ENCODE measurements around the gene ANKRD35.

ANKRD35 gene

DNA sequence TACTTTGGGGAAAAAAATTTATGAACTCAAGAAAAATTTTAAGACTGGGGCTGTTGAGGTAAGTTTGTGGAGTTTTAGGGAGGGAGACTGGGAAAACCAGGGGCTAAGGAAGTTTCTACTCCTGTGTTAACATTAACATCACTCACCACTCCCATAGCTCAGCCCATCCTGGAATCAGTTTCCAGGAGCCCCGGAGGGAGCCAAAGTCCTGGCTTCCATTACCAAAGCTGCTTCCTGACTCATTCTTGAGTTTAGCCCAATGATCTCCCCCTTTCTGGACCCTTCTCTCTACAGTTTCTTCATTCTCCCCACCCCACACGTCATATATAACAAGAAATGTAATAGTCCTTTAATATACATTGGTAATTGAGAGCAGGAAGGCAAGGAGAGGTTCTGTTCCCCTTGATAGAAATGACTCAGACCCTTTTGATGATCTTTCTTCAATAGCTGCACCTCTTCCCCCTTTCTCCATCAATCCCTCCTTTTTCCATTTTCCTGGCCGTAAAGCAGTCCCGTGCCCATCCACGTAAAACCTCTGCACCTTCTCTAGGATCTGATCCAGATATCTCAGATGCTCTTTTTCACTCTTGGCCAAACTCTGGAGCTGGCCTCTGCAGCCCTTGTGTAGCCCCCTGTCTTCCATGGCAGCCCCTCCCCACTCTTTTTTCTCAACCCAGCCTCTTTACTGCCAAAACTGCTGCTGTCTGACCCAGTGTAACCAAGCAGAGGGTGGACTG lies 22.2 kb downstream of the ANKRD35 start:
- no peak for DNase-seq (ENCODE audit: low spot score in 2 of 2)
- Mint-ChIP-seq H3K27ac (ENCODE audit: low read depth) (no peak overlapping the region), H3K4me1 (peaks cover 6% of the 10 kb centered on the region), H3K9me3 (no peaks in the 10 kb centered on the region), H3K27me3 (no peaks in the 10 kb centered on the region), H3K4me3 (no peak overlapping the region), H3K36me3 (ENCODE audit: insufficient read depth) (peaks cover 6% of the 10 kb centered on the region)
- no peak for ATAC-seq (replicated peaks; ENCODE audit: extremely low read depth, poor library complexity, severe bottlenecking)

GRCh38 chr1:145859491-145860023 lies 26.1 kb downstream of the ANKRD35 start:
- Mint-ChIP-seq H3K27me3 (no peaks in the 10 kb centered on the region), H3K4me3 (peak overlapping the region; percentile 98), H3K9me3 (no peaks in the 10 kb centered on the region), H3K4me1 (peaks cover 22% of the 10 kb centered on the region), H3K27ac (ENCODE audit: low read depth) (peak overlapping the region; percentile 68), H3K36me3 (ENCODE audit: insufficient read depth) (peaks cover 10% of the 10 kb centered on the region)
- DNase-seq (ENCODE audit: low spot score in 2 of 2), result peak; percentile 56 to 59
- peak; percentile 63 for ATAC-seq (replicated peaks; ENCODE audit: extremely low read depth, poor library complexity, severe bottlenecking)

- Mint-ChIP-seq H3K4me3 (peak within 1 kb of the TSS; percentile 98), H3K9me3 (no peaks in the 10 kb centered on the region), H3K27me3 (no peaks in the 10 kb centered on the region), H3K27ac (ENCODE audit: low read depth) (peak within 1 kb of the TSS; percentile 68), H3K36me3 (ENCODE audit: insufficient read depth) (peaks cover 12% of the 10 kb centered on the region), H3K4me1 (peaks cover 22% of the 10 kb centered on the region)
- DNase-seq (ENCODE audit: low spot score in 2 of 2) (peak; percentile 60 to 61), ATAC-seq (replicated peaks; ENCODE audit: extremely low read depth, poor library complexity, severe bottlenecking) (peak; percentile 90)
Measured at GRCh38 chr1:145858901-145859490, 26.7 kb downstream of the ANKRD35 start, which contains the start of gene PIAS3. Gene PIAS3 (minus strand): TSS chr1:145859081. CDS start chr1:145858990, 91 bp downstream.

DNA sequence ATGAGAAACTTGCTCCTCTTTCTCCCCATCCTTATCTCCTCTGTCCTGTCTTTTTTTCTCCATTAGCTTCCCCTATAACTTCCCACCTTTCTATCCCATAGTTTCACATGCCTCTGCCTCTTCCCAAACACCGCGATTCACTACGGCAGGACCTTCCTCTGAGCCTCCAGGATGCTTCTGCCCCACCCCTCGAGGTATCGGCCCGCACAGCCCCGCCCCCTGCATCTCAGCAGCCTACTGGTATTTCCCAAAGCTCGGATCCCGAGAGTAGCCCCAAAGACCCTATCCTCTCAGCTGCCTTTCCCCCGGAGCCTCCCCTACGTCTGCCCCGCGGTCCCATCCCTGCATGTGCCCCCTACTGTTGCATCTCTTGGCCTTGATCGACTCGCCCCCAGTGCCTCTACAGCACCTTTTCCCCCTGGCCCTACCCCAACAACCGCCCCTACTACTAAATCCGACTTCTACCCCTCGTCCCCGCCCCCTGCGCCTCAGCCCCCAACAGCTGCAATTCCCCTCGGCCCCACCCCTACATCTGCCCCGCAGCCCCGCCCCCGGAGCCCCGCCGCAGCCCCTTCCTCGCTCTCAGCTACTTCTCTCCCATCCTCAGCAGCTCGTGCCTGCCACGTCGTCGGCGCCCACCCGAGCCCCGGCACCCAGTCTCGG lies 27.3 kb downstream of the ANKRD35 start:
- peak in 1 of 2 donors; percentile 21 for DNase-seq (ENCODE audit: low spot score in 2 of 2)
- peak overlapping the region; percentile 68 for H3K27ac Mint-ChIP-seq (ENCODE audit: low read depth)
- peak; percentile 33 for ATAC-seq (replicated peaks; ENCODE audit: extremely low read depth, poor library complexity, severe bottlenecking)
- peak overlapping the region; percentile 98 for H3K4me3 Mint-ChIP-seq
- peaks cover 13% of the 10 kb centered on the region for H3K36me3 Mint-ChIP-seq (ENCODE audit: insufficient read depth)
- peaks cover 22% of the 10 kb centered on the region for H3K4me1 Mint-ChIP-seq
- no peaks in the 10 kb centered on the region for H3K27me3 Mint-ChIP-seq
- no peaks in the 10 kb centered on the region for H3K9me3 Mint-ChIP-seq

GRCh38 chr1:145857170-145857569 lies 28.5 kb downstream of the ANKRD35 start:
- H3K9me3 Mint-ChIP-seq, result no peaks in the 10 kb centered on the region
- no peaks in the 10 kb centered on the region for H3K27me3 Mint-ChIP-seq
- no peak overlapping the region for H3K27ac Mint-ChIP-seq (ENCODE audit: low read depth)
- H3K36me3 Mint-ChIP-seq (ENCODE audit: insufficient read depth), result peaks cover 19% of the 10 kb centered on the region
- no peak overlapping the region for H3K4me3 Mint-ChIP-seq
- no peak for ATAC-seq (replicated peaks; ENCODE audit: extremely low read depth, poor library complexity, severe bottlenecking)
- H3K4me1 Mint-ChIP-seq, result peaks cover 24% of the 10 kb centered on the region
- DNase-seq (ENCODE audit: low spot score in 2 of 2), result no peak

- Mint-ChIP-seq H3K4me1 (peaks cover 27% of the 10 kb centered on the region), H3K36me3 (ENCODE audit: insufficient read depth) (peaks cover 25% of the 10 kb centered on the region), H3K27me3 (no peaks in the 10 kb centered on the region), H3K4me3 (no peak overlapping the region), H3K27ac (ENCODE audit: low read depth) (no peak overlapping the region), H3K9me3 (no peaks in the 10 kb centered on the region)
- ATAC-seq (replicated peaks; ENCODE audit: extremely low read depth, poor library complexity, severe bottlenecking), result no peak
- no peak for DNase-seq (ENCODE audit: low spot score in 2 of 2)
Measured at GRCh38 chr1:145855426-145855948, 30.2 kb downstream of the ANKRD35 start.

GRCh38 chr1:145849356-145850160 lies 36.1 kb downstream of the ANKRD35 start:
- Mint-ChIP-seq H3K27ac (ENCODE audit: low read depth) (no peak overlapping the region), H3K4me3 (no peak overlapping the region), H3K9me3 (no peaks in the 10 kb centered on the region), H3K4me1 (peaks cover 11% of the 10 kb centered on the region), H3K36me3 (ENCODE audit: insufficient read depth) (peaks cover 18% of the 10 kb centered on the region), H3K27me3 (no peaks in the 10 kb centered on the region)
- ATAC-seq (replicated peaks; ENCODE audit: extremely low read depth, poor library complexity, severe bottlenecking) (no peak), DNase-seq (ENCODE audit: low spot score in 2 of 2) (no peak)

- Mint-ChIP-seq H3K4me1 (peaks cover 11% of the 10 kb centered on the region), H3K4me3 (no peak overlapping the region), H3K27ac (ENCODE audit: low read depth) (no peak overlapping the region), H3K36me3 (ENCODE audit: insufficient read depth) (peaks cover 12% of the 10 kb centered on the region), H3K9me3 (no peaks in the 10 kb centered on the region), H3K27me3 (no peaks in the 10 kb centered on the region)
- DNase-seq (ENCODE audit: low spot score in 2 of 2), result no peak
- ATAC-seq (replicated peaks; ENCODE audit: extremely low read depth, poor library complexity, severe bottlenecking), result no peak
Measured at GRCh38 chr1:145847827-145848226, 37.8 kb downstream of the ANKRD35 start.

DNA sequence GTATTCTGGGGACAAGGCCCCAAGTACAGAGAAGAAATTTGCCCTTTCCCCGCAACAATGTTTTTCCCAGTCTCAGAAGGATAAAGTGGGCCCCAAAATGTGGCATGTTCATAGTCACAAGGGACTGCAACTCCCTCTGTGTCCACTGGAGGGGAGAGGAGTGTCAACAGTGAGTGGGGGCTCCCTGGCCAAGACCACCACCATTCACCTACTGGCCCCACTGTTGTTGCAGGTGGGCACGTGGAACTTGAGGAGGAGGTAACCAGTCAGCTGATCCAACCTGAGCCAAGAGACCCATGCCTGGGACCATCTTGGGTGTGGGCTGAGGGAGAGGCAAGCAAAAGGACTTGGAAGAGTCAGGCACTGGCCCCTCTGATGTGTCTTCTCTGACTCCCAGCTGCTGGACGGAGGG lies 39.5 kb downstream of the ANKRD35 start:
- H3K4me3 Mint-ChIP-seq, result no peak overlapping the region
- DNase-seq (ENCODE audit: low spot score in 2 of 2) (no peak), ATAC-seq (replicated peaks; ENCODE audit: extremely low read depth, poor library complexity, severe bottlenecking) (peak; percentile 48)
- no peak overlapping the region for H3K27ac Mint-ChIP-seq (ENCODE audit: low read depth)
- H3K36me3 Mint-ChIP-seq (ENCODE audit: insufficient read depth), result peaks cover 18% of the 10 kb centered on the region
- H3K27me3 Mint-ChIP-seq, result no peaks in the 10 kb centered on the region
- no peaks in the 10 kb centered on the region for H3K9me3 Mint-ChIP-seq
- peaks cover 6% of the 10 kb centered on the region for H3K4me1 Mint-ChIP-seq

DNA sequence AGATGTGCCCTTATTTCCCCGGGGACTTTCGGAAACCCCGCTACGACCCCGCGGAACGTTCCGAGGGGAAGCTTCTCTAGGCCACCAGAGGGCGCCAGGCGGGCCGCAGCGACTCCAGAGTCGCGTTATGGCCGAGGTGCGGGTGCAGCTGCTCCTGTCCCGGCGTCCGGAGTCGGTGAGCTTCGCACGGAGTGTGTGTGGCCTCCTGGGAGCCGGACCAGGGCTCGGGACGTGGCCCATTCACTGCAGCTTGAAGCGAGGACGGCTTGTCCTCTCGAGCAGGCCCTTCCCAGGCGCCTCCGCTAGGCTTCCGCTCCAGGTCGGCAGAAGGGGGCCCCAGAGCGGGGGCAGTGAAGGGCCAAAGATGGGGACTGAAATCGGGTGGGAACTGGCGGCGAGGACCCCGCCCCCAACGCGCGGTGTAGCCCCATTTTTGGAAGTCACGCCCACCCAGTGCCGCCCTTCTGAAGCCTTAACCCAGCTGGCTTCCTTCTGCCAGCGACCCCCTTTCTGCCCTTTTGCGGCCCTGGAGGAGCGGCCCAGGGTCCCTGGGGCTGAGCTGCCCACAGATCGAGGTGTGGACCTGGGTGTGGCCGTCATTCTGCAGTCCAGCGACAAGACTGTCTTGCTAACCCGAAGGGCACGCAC lies 40.0 kb downstream of the ANKRD35 start, which contains the start of gene NUDT17:
NUDT17 (plus strand) TSS at position 117 of the 648 bp plus-strand sequence; CDS start at position 128, 11 bp downstream.
- peak; percentile 48 to 61 for DNase-seq (ENCODE audit: low spot score in 2 of 2)
- H3K36me3 Mint-ChIP-seq (ENCODE audit: insufficient read depth), result peaks cover 19% of the 10 kb centered on the region
- no peak within 1 kb of the TSS for H3K27ac Mint-ChIP-seq (ENCODE audit: low read depth)
- H3K4me1 Mint-ChIP-seq, result peaks cover 6% of the 10 kb centered on the region
- H3K27me3 Mint-ChIP-seq, result no peaks in the 10 kb centered on the region
- H3K4me3 Mint-ChIP-seq, result no peak within 1 kb of the TSS
- no peaks in the 10 kb centered on the region for H3K9me3 Mint-ChIP-seq
- peak; percentile 80 for ATAC-seq (replicated peaks; ENCODE audit: extremely low read depth, poor library complexity, severe bottlenecking)

DNA sequence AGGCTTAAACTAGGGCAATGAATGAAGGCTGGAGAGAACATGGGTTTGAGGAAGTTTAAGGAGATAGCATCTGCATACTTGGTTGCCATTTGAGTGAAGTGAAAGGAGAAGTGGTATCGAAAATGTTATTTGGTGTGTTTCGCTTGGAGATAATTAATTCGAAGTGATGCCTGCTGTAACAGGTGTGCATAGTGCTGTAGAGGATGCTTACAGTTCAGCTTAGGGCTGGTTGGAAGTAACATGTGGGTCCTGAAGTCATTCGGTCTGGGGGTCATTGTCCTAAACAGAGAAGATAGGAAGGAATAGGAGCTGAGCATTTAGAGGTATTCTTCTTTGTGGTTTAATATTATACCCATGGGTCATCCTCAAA lies 40.5 kb downstream of the ANKRD35 start:
- H3K36me3 Mint-ChIP-seq (ENCODE audit: insufficient read depth), result peaks cover 22% of the 10 kb centered on the region
- no peak overlapping the region for H3K4me3 Mint-ChIP-seq
- no peaks in the 10 kb centered on the region for H3K27me3 Mint-ChIP-seq
- ATAC-seq (replicated peaks; ENCODE audit: extremely low read depth, poor library complexity, severe bottlenecking), result peak; percentile 67
- DNase-seq (ENCODE audit: low spot score in 2 of 2), result no peak
- no peak overlapping the region for H3K27ac Mint-ChIP-seq (ENCODE audit: low read depth)
- H3K9me3 Mint-ChIP-seq, result no peaks in the 10 kb centered on the region
- peaks cover 6% of the 10 kb centered on the region for H3K4me1 Mint-ChIP-seq
